ENCODE results near the gene C5orf52. TPM values are rescaled to one million over a fixed set of nuclear protein-coding genes. Genes with fewer than 3 reads are reported as not detected.

Gene C5orf52
- total and polyA plus RNA-seq, 2 experiments from 2014 or later, result not detected

DNA sequence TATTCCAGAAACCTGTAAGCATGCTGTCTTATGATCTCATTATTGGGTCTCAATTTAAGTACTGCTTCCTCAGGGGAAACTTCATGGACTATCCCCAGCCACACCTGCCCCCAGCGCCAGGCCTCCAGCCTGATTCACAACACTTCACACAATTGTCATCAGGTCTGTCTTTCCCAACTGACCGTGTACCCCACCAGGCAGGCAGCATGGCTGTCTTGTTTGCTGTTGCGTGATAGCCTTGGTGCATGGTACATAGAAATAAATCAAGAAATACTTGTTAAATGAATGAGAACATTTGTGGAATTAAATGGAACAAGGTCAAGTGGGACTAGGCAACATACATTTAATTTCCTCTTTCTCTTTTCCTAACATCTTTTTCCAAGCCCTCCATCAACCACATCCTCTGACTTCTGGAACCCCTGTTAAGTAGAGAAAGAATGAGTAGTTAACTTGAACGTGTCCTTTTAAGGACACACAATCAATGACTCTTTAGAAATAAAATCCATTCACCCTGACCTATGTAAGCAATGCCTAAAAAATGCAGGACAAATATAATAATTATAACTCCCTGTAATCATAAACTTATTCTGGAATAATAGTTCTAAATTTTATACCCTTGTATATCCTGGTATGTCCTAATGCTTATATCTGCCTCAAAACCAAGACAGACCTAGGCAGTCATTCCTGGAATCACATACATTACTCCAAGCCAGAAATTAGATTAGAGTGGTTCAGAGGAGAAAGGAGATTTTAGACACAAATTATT lies 42.7 kb downstream of the C5orf52 start:
- Histone ChIP-seq H3K36me3 (ENCODE audit: insufficient read depth) (no peaks in the 10 kb centered on the region), H3K4me3 (no peak overlapping the region), H3K79me2 (replicated peaks; ENCODE audit: insufficient read depth) (no peaks in the 10 kb centered on the region), H3F3A (replicated peaks; ENCODE audit: low read depth) (no peaks in the 10 kb centered on the region), H4K20me1 (replicated peaks; ENCODE audit: insufficient read depth) (no peaks in the 10 kb centered on the region), H3K4me2 (no peak overlapping the region), H3K4me1 (ENCODE audit: insufficient read depth) (no peaks in the 10 kb centered on the region), H3K27ac (ENCODE audit: low read depth) (no peak overlapping the region), H2AFZ (no peak overlapping the region), H3K9me2 (ENCODE audit: insufficient read depth) (no peaks in the 10 kb centered on the region), H3K27me3 (ENCODE audit: insufficient read depth) (no peaks in the 10 kb centered on the region)
- peaks cover 6% of the 10 kb centered on the region for H3K27me3 Mint-ChIP-seq (ENCODE audit: insufficient read depth, low read depth, poor library complexity)
- H3K4me1 Mint-ChIP-seq, result peaks cover 2% of the 10 kb centered on the region; the same call in 1 of the 3 replicates
- no peaks in the 10 kb centered on the region for H3K9me3 Mint-ChIP-seq
- H3K4me3 Mint-ChIP-seq, result no peak overlapping the region
- TF ChIP-seq STAT1 (IDR thresholded peaks at IDR 0.05; ENCODE audit: unreplicated experiment), result no peak
- TF ChIP-seq, protein P1, sequence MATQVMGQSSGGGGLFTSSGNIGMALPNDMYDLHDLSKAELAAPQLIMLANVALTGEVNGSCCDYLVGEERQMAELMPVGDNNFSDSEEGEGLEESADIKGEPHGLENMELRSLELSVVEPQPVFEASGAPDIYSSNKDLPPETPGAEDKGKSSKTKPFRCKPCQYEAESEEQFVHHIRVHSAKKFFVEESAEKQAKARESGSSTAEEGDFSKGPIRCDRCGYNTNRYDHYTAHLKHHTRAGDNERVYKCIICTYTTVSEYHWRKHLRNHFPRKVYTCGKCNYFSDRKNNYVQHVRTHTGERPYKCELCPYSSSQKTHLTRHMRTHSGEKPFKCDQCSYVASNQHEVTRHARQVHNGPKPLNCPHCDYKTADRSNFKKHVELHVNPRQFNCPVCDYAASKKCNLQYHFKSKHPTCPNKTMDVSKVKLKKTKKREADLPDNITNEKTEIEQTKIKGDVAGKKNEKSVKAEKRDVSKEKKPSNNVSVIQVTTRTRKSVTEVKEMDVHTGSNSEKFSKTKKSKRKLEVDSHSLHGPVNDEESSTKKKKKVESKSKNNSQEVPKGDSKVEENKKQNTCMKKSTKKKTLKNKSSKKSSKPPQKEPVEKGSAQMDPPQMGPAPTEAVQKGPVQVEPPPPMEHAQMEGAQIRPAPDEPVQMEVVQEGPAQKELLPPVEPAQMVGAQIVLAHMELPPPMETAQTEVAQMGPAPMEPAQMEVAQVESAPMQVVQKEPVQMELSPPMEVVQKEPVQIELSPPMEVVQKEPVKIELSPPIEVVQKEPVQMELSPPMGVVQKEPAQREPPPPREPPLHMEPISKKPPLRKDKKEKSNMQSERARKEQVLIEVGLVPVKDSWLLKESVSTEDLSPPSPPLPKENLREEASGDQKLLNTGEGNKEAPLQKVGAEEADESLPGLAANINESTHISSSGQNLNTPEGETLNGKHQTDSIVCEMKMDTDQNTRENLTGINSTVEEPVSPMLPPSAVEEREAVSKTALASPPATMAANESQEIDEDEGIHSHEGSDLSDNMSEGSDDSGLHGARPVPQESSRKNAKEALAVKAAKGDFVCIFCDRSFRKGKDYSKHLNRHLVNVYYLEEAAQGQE (IDR thresholded peaks at IDR 0.05; ENCODE audit: unreplicated experiment), result no peak
- TF ChIP-seq CREB1 (CRISPR knock-in tag; IDR thresholded peaks at IDR 0.05; ENCODE audit: low read depth), result no peak
- TF ChIP-seq, protein P2, sequence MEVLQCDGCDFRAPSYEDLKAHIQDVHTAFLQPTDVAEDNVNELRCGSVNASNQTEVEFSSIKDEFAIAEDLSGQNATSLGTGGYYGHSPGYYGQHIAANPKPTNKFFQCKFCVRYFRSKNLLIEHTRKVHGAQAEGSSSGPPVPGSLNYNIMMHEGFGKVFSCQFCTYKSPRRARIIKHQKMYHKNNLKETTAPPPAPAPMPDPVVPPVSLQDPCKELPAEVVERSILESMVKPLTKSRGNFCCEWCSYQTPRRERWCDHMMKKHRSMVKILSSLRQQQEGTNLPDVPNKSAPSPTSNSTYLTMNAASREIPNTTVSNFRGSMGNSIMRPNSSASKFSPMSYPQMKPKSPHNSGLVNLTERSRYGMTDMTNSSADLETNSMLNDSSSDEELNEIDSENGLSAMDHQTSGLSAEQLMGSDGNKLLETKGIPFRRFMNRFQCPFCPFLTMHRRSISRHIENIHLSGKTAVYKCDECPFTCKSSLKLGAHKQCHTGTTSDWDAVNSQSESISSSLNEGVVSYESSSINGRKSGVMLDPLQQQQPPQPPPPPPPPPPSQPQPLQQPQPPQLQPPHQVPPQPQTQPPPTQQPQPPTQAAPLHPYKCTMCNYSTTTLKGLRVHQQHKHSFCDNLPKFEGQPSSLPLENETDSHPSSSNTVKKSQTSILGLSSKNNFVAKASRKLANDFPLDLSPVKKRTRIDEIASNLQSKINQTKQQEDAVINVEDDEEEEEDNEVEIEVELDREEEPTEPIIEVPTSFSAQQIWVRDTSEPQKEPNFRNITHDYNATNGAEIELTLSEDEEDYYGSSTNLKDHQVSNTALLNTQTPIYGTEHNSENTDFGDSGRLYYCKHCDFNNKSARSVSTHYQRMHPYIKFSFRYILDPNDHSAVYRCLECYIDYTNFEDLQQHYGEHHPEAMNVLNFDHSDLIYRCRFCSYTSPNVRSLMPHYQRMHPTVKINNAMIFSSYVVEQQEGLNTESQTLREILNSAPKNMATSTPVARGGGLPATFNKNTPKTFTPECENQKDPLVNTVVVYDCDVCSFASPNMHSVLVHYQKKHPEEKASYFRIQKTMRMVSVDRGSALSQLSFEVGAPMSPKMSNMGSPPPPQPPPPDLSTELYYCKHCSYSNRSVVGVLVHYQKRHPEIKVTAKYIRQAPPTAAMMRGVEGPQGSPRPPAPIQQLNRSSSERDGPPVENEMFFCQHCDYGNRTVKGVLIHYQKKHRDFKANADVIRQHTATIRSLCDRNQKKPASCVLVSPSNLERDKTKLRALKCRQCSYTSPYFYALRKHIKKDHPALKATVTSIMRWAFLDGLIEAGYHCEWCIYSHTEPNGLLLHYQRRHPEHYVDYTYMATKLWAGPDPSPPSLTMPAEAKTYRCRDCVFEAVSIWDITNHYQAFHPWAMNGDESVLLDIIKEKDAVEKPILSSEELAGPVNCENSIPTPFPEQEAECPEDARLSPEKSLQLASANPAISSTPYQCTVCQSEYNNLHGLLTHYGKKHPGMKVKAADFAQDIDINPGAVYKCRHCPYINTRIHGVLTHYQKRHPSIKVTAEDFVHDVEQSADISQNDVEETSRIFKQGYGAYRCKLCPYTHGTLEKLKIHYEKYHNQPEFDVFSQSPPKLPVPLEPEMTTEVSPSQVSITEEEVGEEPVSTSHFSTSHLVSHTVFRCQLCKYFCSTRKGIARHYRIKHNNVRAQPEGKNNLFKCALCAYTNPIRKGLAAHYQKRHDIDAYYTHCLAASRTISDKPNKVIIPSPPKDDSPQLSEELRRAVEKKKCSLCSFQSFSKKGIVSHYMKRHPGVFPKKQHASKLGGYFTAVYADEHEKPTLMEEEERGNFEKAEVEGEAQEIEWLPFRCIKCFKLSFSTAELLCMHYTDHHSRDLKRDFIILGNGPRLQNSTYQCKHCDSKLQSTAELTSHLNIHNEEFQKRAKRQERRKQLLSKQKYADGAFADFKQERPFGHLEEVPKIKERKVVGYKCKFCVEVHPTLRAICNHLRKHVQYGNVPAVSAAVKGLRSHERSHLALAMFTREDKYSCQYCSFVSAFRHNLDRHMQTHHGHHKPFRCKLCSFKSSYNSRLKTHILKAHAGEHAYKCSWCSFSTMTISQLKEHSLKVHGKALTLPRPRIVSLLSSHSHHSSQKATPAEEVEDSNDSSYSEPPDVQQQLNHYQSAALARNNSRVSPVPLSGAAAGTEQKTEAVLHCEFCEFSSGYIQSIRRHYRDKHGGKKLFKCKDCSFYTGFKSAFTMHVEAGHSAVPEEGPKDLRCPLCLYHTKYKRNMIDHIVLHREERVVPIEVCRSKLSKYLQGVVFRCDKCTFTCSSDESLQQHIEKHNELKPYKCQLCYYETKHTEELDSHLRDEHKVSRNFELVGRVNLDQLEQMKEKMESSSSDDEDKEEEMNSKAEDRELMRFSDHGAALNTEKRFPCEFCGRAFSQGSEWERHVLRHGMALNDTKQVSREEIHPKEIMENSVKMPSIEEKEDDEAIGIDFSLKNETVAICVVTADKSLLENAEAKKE (CRISPR knock-in tag; IDR thresholded peaks at IDR 0.05), result no peak
- TF ChIP-seq POLR2AphosphoS5 (IDR thresholded peaks at IDR 0.05; ENCODE audit: low read depth), result no peak
- TF ChIP-seq, protein P3, sequence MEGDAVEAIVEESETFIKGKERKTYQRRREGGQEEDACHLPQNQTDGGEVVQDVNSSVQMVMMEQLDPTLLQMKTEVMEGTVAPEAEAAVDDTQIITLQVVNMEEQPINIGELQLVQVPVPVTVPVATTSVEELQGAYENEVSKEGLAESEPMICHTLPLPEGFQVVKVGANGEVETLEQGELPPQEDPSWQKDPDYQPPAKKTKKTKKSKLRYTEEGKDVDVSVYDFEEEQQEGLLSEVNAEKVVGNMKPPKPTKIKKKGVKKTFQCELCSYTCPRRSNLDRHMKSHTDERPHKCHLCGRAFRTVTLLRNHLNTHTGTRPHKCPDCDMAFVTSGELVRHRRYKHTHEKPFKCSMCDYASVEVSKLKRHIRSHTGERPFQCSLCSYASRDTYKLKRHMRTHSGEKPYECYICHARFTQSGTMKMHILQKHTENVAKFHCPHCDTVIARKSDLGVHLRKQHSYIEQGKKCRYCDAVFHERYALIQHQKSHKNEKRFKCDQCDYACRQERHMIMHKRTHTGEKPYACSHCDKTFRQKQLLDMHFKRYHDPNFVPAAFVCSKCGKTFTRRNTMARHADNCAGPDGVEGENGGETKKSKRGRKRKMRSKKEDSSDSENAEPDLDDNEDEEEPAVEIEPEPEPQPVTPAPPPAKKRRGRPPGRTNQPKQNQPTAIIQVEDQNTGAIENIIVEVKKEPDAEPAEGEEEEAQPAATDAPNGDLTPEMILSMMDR (conservative IDR thresholded peaks at IDR 0.05; ENCODE audit: low read depth in 2 of 2), result no peak
- no peak for TF ChIP-seq EZH2 (IDR thresholded peaks at IDR 0.05; ENCODE audit: low read depth, unreplicated experiment)
- TF ChIP-seq, protein P4, sequence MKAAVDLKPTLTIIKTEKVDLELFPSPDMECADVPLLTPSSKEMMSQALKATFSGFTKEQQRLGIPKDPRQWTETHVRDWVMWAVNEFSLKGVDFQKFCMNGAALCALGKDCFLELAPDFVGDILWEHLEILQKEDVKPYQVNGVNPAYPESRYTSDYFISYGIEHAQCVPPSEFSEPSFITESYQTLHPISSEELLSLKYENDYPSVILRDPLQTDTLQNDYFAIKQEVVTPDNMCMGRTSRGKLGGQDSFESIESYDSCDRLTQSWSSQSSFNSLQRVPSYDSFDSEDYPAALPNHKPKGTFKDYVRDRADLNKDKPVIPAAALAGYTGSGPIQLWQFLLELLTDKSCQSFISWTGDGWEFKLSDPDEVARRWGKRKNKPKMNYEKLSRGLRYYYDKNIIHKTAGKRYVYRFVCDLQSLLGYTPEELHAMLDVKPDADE (IDR thresholded peaks at IDR 0.05), result no peak
- no peak for TF ChIP-seq EZH2phosphoT487 (IDR thresholded peaks at IDR 0.05; ENCODE audit: unreplicated experiment)
- TF ChIP-seq ZNF331 (CRISPR knock-in tag; IDR thresholded peaks at IDR 0.05; ENCODE audit: low read depth), result no peak
- TF ChIP-seq JUNB (IDR thresholded peaks at IDR 0.05; ENCODE audit: unreplicated experiment), result no peak
- TF ChIP-seq ZNF114 (CRISPR knock-in tag; IDR thresholded peaks at IDR 0.05), result no peak
- TF ChIP-seq NANOG (IDR thresholded peaks at IDR 0.05; ENCODE audit: borderline replicate concordance), result no peak
- DNase-seq (ENCODE audit: low spot score) (no peak), ATAC-seq (no peak)
- no peaks in the 10 kb centered on the region for H3K36me3 Mint-ChIP-seq (ENCODE audit: low read depth)
- H3K27ac Mint-ChIP-seq, result no peak overlapping the region

Measured in GM23338 (cell line).